Stomach (tissue), 9 donors: Measurements from ENCODE around the gene CYSTM1. TPM values are rescaled to one million over a fixed set of nuclear protein-coding genes. Genes with fewer than 3 reads are reported as not detected.

Source experiments
- DNase-seq, 2 donors: peaks; one replicate each; pipeline versions ENCODE4 v3.0.0 to v3.0.0-alpha.2; 2013 to 2019
- H3K27ac ChIP-seq, 5 donors: fragments of 200-600 bp in 4 of 5; sonication (generic) in 4 of 5; one replicate each; pipeline ENCODE4 v1.5.1; 2013 to 2019; ENCODE audit warnings: mild to moderate bottlenecking in 1 of 5, moderate library complexity in 1 of 5
- H3K27me3 ChIP-seq, 3 donors: fragments of 200-600 bp; sonication (generic); one replicate each; pipeline ENCODE4 v1.5.1; 2017 to 2019; ENCODE audit warnings: mixed run types in 1 of 3
- H3K36me3 ChIP-seq, 4 donors: fragments of 200-600 bp; sonication (generic); 1 replicate in 3 of 4; 2 replicates in 1 of 4; pipeline ENCODE4 v1.5.1; 2016 to 2019
- H3K4me1 ChIP-seq, 4 donors: fragments of 200-600 bp; sonication (generic); one replicate each; pipeline ENCODE4 v1.5.1; 2016 to 2019
- H3K4me3 ChIP-seq, 4 donors: fragments of 200-600 bp; sonication (generic) in 3 of 4; one replicate each; pipeline ENCODE4 v1.5.1; 2016 to 2019; ENCODE audit warnings: mild to moderate bottlenecking in 1 of 4
- H3K9me3 ChIP-seq, 4 donors: fragments of 200-600 bp; sonication (generic); one replicate each; pipeline ENCODE4 v1.5.1; 2016 to 2019
- CTCF ChIP-seq, 7 experiments: fragments of 450-650 bp in 4 of 7; fragments of 200-600 bp in 3 of 7; sonication (generic) in 3 of 7; IDR thresholded peaks; one replicate each; pipeline ENCODE4 v1.5.1; 2016 to 2019; ENCODE audit warnings: antibody characterized with exemption in 7 of 7, control low read depth in 2 of 7, mild to moderate bottlenecking in 1 of 7
- EP300 ChIP-seq: sonication (generic); formaldehyde crosslinking; IDR thresholded peaks from one replicate; pipeline ENCODE4 v1.6.1; 2017; ENCODE audit warnings: antibody characterized with exemption
- POLR2A ChIP-seq, 4 donors: fragments of 450-650 bp; IDR thresholded peaks; one replicate each; pipeline ENCODE4 v1.6.1; 2016; ENCODE audit warnings: antibody characterized with exemption in 4 of 4, control low read depth in 2 of 4, mild to moderate bottlenecking in 1 of 4, moderate library complexity in 1 of 4
- POLR2AphosphoS5 ChIP-seq, 3 donors: sonication (generic); formaldehyde crosslinking; IDR thresholded peaks; one replicate each; pipeline ENCODE4 v1.6.1; 2016; ENCODE audit warnings: antibody characterized with exemption in 3 of 3
- WGBS, 5 donors: extraction: QIAGEN DNeasy Blood & Tissue Kit in 3 of 5; methylation state at CpG; one replicate each; pipeline versions ENCODE4 v1.1.5 to v1.1.7; 2013 to 2018; 5-methylcytosine and 5-hydroxymethylcytosine counted together
- intact Hi-C: fragments of 100-400 bp; cut with DNase I; formaldehyde crosslinking; loops from one replicate; pipeline ENCODE4 v1.15.1; 2023; ENCODE audit warnings: low total_unique reads
- polyA plus RNA-seq, 3 donors: library from polyadenylated mRNA; stranded (reverse); fragments of 200-250 nt; gene quantifications; one replicate each; pipeline ENCODE4 v1.2.3, GENCODE V29; 2013
- total RNA-seq, 5 donors: library from RNA; depleted of rRNA; stranded (reverse); fragments of >200 nt; gene quantifications; one replicate each; pipeline versions ENCODE4 v1.1.0 to v1.2.3, GENCODE V29; 2014 to 2016
- donor health status: healthy with polysubstance abuse.
- donor health status: Bipolar disorder and iron deficiency.
- donor health status: healthy.

CYSTM1 gene
- total and polyA plus RNA-seq, 8 donors, result 23.2 to 3,028 (median 321) TPM

DNA sequence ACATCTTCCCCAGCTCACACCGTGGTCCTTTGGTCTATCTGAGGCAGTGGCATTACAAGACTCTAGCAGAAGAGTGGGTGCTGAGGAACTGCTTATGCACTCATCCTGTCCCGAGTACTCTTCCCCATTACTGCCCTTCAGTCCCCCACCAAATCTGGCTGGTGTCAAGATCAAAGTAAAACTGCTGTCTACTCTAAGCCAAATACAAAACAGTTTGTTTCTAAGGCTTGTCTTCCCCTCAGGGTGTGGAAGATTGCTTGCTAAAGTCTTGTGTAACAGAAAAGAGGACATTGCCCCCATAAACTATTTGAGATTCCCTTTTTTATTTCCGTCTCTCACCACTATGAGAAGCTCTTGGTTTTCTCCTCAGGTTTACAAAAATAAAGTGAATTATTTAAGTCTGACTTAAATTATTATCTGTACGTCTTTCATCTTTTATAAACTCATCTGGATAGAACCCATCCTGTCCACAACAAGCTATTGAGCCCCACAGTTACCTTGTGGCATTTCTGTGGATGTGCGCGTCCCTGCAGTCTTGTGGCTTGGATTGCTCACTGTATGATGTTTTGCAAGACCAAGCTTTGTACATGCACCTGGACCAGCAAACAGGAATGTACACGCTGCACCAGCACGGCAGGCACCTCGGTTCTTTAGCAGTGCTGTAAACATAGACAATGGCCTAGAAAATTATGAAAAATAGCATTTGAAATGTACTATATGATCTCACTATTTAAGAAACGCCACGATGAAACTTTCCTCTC lies 61.0 kb downstream of the CYSTM1 start:
- no peak for DNase-seq

GRCh38 chr5:140236891-140237598 lies 62.1 kb downstream of the CYSTM1 start:
- TF ChIP-seq POLR2A (IDR thresholded peaks at IDR 0.05), result no peak
- TF ChIP-seq EP300, result no peak
- TF ChIP-seq POLR2AphosphoS5 (IDR thresholded peaks at IDR 0.05), result no peak
- no peak for TF ChIP-seq CTCF (IDR thresholded peaks at IDR 0.05)
- Histone ChIP-seq H3K36me3 (peaks cover 0 to 20% (median 10%) of the 10 kb centered on the region in 4 donors), H3K9me3 (no peaks in the 10 kb centered on the region), H3K4me1 (peaks cover 69 to 95% (median 74%) of the 10 kb centered on the region in 4 donors), H3K27ac (peak overlapping the region; percentile 62 to 82 (median 79)), H3K4me3 (no peak overlapping the region), H3K27me3 (no peaks in the 10 kb centered on the region)
- 51 to 69% (median 62%) methylated on average over 6 of the region's 6 CpGs for WGBS, 5 donors
- intact Hi-C loops, result loop anchor here (10.0 kb wide), 1 partner anchor 52 kb away; no protein-coding TSS in a partner anchor
- DNase-seq, result no peak

More for the DNA sequence above, 61.0 kb downstream of the CYSTM1 start:
- Histone ChIP-seq H3K4me3 (no peak overlapping the region), H3K27me3 (no peaks in the 10 kb centered on the region), H3K27ac (peak overlapping the region in 4 of 5 donors; percentile 18 to 82 (median 56)), H3K36me3 (peaks cover 0 to 19% (median 8%) of the 10 kb centered on the region in 4 donors), H3K4me1 (peaks cover 58 to 95% (median 66%) of the 10 kb centered on the region in 4 donors), H3K9me3 (no peaks in the 10 kb centered on the region)
- 50 to 64% (median 54%) methylated on average over 11 of the region's 11 CpGs for WGBS, 5 donors
- TF ChIP-seq POLR2A (IDR thresholded peaks at IDR 0.05), result no peak
- no peak for TF ChIP-seq EP300
- no peak for TF ChIP-seq CTCF (IDR thresholded peaks at IDR 0.05)
- no peak for TF ChIP-seq POLR2AphosphoS5 (IDR thresholded peaks at IDR 0.05)
- intact Hi-C loops, result loop anchor here (10.0 kb wide), 1 partner anchor 51 kb away; no protein-coding TSS in a partner anchor

DNA sequence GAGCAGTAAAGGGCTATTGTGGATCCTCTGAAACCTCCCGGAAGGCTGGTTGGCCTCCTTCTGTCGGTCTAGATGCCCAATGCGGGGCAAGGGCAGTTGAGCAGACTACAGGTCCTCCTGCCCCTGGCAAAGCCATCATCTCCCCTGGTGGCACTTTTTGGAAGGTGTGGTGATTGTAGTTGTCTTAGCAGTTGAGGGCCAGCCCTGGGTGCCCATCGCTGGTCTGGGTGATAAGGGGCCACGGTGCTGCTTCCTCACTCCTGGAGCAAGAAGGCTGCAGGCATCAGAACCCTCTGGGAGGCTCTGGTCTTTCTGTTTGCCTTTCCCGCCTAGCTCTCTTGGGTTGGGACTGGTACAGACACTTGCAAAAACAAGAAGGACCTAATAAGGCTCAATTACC lies 63.8 kb downstream of the CYSTM1 start:
- peaks cover 81 to 100% (median 89%) of the 10 kb centered on the region in 4 donors for H3K4me1 ChIP-seq

More for the DNA sequence above, 63.8 kb downstream of the CYSTM1 start:
- DNase-seq, result no peak
- H3K9me3 ChIP-seq, result no peaks in the 10 kb centered on the region
- no peaks in the 10 kb centered on the region for H3K27me3 ChIP-seq
- 67 to 85% (median 80%) methylated on average over 5 to 6 of the region's 6 CpGs for WGBS, 5 donors
- H3K27ac ChIP-seq, result peak overlapping the region; percentile 65 to 82 (median 79)
- peaks cover 6 to 33% (median 20%) of the 10 kb centered on the region in 4 donors for H3K36me3 ChIP-seq
- no peak overlapping the region for H3K4me3 ChIP-seq
- intact Hi-C loops, result loop anchor here (10.0 kb wide), 1 partner anchor 54 kb away; no protein-coding TSS in a partner anchor
- no peak for TF ChIP-seq CTCF (IDR thresholded peaks at IDR 0.05)
